AG04450 (cell line): ENCODE data around the gene CPSF4. TPM values are rescaled to one million over a fixed set of nuclear protein-coding genes. Genes with fewer than 3 reads are reported as not detected.

Experiments
- CTCF ChIA-PET: fragments of 300-600, 350-600 bp; formaldehyde crosslinking; extraction: SDS; loops from one replicate; lab custom pipeline; 2022; ENCODE audit warnings: antibody characterized with exemption, inconsistent platforms; lab: Charles Lee
- POLR2A ChIA-PET: fragments of 350-600 bp; formaldehyde crosslinking; extraction: SDS; loops from one replicate; lab custom pipeline; 2021; ENCODE audit warnings: antibody characterized with exemption, inconsistent platforms; lab: Yijun Ruan, JAX
- DNase-seq: peaks from one replicate; pipeline ENCODE4 v3.0.0-alpha.2; 2011; ENCODE audit warnings: low read depth, low spot score
- H3K27ac ChIP-seq: one replicate; pipeline ENCODE4 v1.5.1; 2012; ENCODE audit warnings: low read depth, low read length, control low read depth
- H3K27me3 ChIP-seq: one replicate; pipeline ENCODE4 v1.6.0; 2012; ENCODE audit warnings: low read length; ENCODE audit not compliant: control insufficient read depth, insufficient read depth
- H3K4me3 ChIP-seq: 2 replicates; pipeline ENCODE4 v1.5.1; 2011; ENCODE audit warnings: mild to moderate bottlenecking, low read depth, low read length, control low read depth
- H3K9me3 ChIP-seq: 2 replicates; pipeline ENCODE4 v1.5.1; 2012; ENCODE audit warnings: low read length; ENCODE audit not compliant: control insufficient read depth, insufficient read depth
- CTCF ChIP-seq: IDR thresholded peaks from 2 replicates; pipeline ENCODE4 v1.5.1; 2011; ENCODE audit warnings: low read depth, low read length, control low read depth, inconsistent platforms
- polyA plus RNA-seq: library from polyadenylated mRNA; depleted of rRNA; stranded (reverse); fragments of >200 nt; gene quantifications from 2 replicates; pipeline ENCODE4 v1.2.3, GENCODE V29; 2011

The CPSF4 gene
- polyA plus RNA-seq, 1 experiment = 27.6 TPM

GRCh38 chr7:99452541-99452940 is 13.8 kb downstream of the CPSF4 start:
- no peak for DNase-seq
- POLR2A ChIA-PET = no interaction called here
- TF ChIP-seq CTCF = no peak
- Histone ChIP-seq H3K27ac (no peak overlapping the region), H3K27me3 (no peaks in the 10 kb centered on the region), H3K9me3 (no peaks in the 10 kb centered on the region), H3K4me3 (no peak overlapping the region)
- CTCF ChIA-PET = no interaction called here

- no peak for DNase-seq
- Histone ChIP-seq H3K27me3 (no peaks in the 10 kb centered on the region), H3K9me3 (no peaks in the 10 kb centered on the region), H3K4me3 (no peak overlapping the region), H3K27ac (no peak overlapping the region)
- no peak for TF ChIP-seq CTCF
- ChIA-PET POLR2A (no interaction called here), CTCF (no interaction called here)
These were observed 14.4 kb downstream of the CPSF4 start for GRCh38 chr7:99453105-99453504.

GRCh38 chr7:99455874-99456273 is 17.1 kb downstream of the CPSF4 start:
- Histone ChIP-seq H3K4me3 (no peak overlapping the region), H3K27ac (no peak overlapping the region), H3K27me3 (no peaks in the 10 kb centered on the region), H3K9me3 (no peaks in the 10 kb centered on the region)
- ChIA-PET CTCF (no interaction called here), POLR2A (no interaction called here)
- TF ChIP-seq CTCF = no peak
- no peak for DNase-seq

- Histone ChIP-seq H3K4me3 (no peak overlapping the region), H3K27me3 (no peaks in the 10 kb centered on the region), H3K9me3 (no peaks in the 10 kb centered on the region), H3K27ac (no peak overlapping the region)
- DNase-seq = no peak
- TF ChIP-seq CTCF = no peak
- POLR2A ChIA-PET = no interaction called here
- CTCF ChIA-PET = interaction anchor here (0.5 kb wide), 1 partner anchor 597 kb away, joined by 6 read pairs; no protein-coding TSS in a partner anchor
These were observed 17.5 kb downstream of the CPSF4 start for GRCh38 chr7:99456288-99456687.

- ChIA-PET POLR2A (no interaction called here), CTCF (no interaction called here)
- Histone ChIP-seq H3K27ac (no peak overlapping the region), H3K4me3 (no peak overlapping the region), H3K9me3 (no peaks in the 10 kb centered on the region), H3K27me3 (no peaks in the 10 kb centered on the region)
- TF ChIP-seq CTCF = no peak
- no peak for DNase-seq
These were observed 18.4 kb downstream of the CPSF4 start for GRCh38 chr7:99457050-99457649.
